Upper lobe of left lung (tissue), 4 donors: Measurements from ENCODE around the gene LGMN.

Experiments
- EP300 ChIP-seq, 4 donors: sonication (generic); formaldehyde crosslinking; IDR thresholded peaks; one replicate each; pipeline ENCODE4 v1.5.1; 2017; ENCODE audit warnings: antibody characterized with exemption in 4 of 4, control low read depth in 2 of 4
- TF ChIP-seq, protein P1 (sequence below), 6 experiments: fragments of 450-650 bp in 4 of 6; fragments of 200-600 bp in 2 of 6; sonication (generic) in 2 of 6; IDR thresholded peaks; one replicate each; pipeline ENCODE4 v1.5.1; 2016 to 2019; ENCODE audit warnings: antibody characterized with exemption in 6 of 6

DNA sequence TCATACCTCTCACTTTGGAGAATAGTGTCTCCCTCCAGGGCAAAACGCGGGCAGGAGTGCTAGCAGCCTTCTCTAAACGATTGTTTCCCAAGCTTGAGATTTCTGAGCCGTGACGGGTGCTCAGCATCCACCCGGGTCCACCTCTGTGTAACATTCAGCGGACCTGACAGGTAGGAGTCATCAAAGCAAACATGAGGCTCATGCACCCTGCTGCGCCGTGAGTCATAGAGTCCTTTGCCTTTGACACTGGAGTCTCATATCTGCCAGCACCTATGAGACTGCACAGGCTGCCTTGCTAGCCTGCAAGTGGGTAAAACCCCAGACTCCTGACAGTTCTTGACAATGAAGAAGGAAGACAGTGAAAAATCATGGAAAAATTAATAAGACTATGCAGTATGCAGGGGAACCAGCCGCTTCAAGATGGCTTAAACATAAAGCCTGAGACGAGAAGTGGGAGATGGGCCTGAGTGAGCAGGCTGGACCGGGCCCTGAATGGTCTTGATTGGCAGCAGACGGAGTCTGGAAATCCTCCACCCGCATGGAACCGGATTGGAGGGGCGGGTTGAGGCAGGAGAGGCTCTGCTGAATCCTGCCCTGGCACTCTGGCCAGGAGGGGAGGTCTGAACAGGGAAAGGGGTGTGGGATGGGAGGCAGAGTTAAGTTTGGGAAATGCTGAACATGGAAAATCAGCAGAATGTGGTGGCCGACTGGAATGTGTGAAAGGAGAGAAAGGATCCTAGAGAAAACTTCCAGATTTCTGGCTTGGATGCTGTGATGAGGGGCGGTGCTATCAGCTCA is 54.2 kb downstream of the LGMN start:
- TF ChIP-seq EP300 (IDR thresholded peaks at IDR 0.05) = no peak
- TF ChIP-seq, protein P1, sequence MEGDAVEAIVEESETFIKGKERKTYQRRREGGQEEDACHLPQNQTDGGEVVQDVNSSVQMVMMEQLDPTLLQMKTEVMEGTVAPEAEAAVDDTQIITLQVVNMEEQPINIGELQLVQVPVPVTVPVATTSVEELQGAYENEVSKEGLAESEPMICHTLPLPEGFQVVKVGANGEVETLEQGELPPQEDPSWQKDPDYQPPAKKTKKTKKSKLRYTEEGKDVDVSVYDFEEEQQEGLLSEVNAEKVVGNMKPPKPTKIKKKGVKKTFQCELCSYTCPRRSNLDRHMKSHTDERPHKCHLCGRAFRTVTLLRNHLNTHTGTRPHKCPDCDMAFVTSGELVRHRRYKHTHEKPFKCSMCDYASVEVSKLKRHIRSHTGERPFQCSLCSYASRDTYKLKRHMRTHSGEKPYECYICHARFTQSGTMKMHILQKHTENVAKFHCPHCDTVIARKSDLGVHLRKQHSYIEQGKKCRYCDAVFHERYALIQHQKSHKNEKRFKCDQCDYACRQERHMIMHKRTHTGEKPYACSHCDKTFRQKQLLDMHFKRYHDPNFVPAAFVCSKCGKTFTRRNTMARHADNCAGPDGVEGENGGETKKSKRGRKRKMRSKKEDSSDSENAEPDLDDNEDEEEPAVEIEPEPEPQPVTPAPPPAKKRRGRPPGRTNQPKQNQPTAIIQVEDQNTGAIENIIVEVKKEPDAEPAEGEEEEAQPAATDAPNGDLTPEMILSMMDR (IDR thresholded peaks at IDR 0.05) = no peak
